Spinal cord (tissue), 10 donors: ENCODE measurements around the gene SIRPD. TPM values are rescaled to one million over a fixed set of nuclear protein-coding genes. Genes with fewer than 3 reads are reported as not detected.
"Not testable (repeated sequence)": the region's sequence is repeated elsewhere in the genome, so short reads cannot be mapped to it uniquely, and the experiment has no call there.

Source experiments
- DNase-seq, 6 donors: peaks; one replicate each; pipeline versions ENCODE4 v3.0.0 to v3.0.0-alpha.2; 2013 to 2015; ENCODE audit warnings: low spot score in 6 of 6, low read depth in 4 of 6
- H3K27ac ChIP-seq: one replicate; pipeline ENCODE4 v1.5.1; 2013; ENCODE audit warnings: low read depth, low read length, control low read depth
- H3K27me3 ChIP-seq: one replicate; pipeline ENCODE4 v1.6.1; 2013; ENCODE audit warnings: low read length; ENCODE audit not compliant: control insufficient read depth, insufficient read depth
- H3K36me3 ChIP-seq: one replicate; pipeline ENCODE4 v1.6.1; 2013; ENCODE audit warnings: low read length; ENCODE audit not compliant: control insufficient read depth, insufficient read depth
- H3K4me1 ChIP-seq: one replicate; pipeline ENCODE4 v1.6.1; 2013; ENCODE audit warnings: low read length; ENCODE audit not compliant: control insufficient read depth, insufficient read depth
- H3K4me3 ChIP-seq: one replicate; pipeline ENCODE4 v1.5.1; 2013; ENCODE audit warnings: low read depth, low read length, control low read depth
- H3K9me3 ChIP-seq: one replicate; pipeline ENCODE4 v1.6.1; 2013; ENCODE audit warnings: low read length; ENCODE audit not compliant: control insufficient read depth, insufficient read depth
- WGBS: methylation state at CpG from one replicate; pipeline ENCODE4 v1.1.5; 2013; ENCODE audit warnings: missing lambda C conversion rate; ENCODE audit not compliant: insufficient coverage; 5-methylcytosine and 5-hydroxymethylcytosine counted together
- polyA plus RNA-seq, 2 donors: library from polyadenylated mRNA; unstranded; fragments of 120-200 nt; gene quantifications; one replicate each; pipeline ENCODE4 v1.2.1, GENCODE V29; 2013; ENCODE audit not compliant: insufficient read length in 2 of 2
- total RNA-seq, 2 donors: library from RNA; depleted of rRNA in 1 of 2; stranded (reverse); fragments of 120-200 nt in 1 of 2; fragments of >200 nt in 1 of 2; gene quantifications; one replicate each; pipeline versions ENCODE4 v1.2.3 to v1.2.4, GENCODE V29; 2013 to 2014
- donor health status: healthy.

SIRPD gene
- total and polyA plus RNA-seq, 4 donors = not detected

GRCh38 chr20:1576003-1576402, 18.5 kb upstream of the SIRPD start:
- H3K27me3 ChIP-seq, H3K36me3 ChIP-seq, H3K9me3 ChIP-seq, H3K27ac ChIP-seq, H3K4me3 ChIP-seq, H3K4me1 ChIP-seq: not testable (repeated sequence)
- peak in 1 of 6 donors; percentile 0 for DNase-seq
- no CpG with 5 or more reads among the region's 1 CpG for WGBS

DNA sequence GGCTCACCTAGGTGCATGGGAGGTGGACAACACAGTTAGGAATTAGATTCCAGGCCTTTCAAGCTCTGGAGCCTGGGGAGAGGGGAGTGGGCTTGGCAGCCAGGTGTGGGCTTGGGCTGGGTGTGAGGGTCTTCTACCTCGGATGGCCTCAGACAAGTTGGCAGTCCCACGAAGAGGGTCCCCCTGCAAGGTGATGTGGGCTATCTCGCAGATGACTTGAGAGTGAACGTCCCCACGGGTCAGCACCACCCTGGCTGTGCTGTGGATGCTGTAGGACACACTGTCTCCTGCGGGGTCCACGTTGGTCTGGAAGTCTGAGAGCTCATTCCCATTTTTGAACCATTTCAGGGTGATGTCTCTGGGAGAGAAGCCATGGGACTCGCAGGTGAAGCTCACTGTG, 14.1 kb upstream of the SIRPD start:
- H3K4me3 ChIP-seq, H3K27ac ChIP-seq, H3K36me3 ChIP-seq, H3K4me1 ChIP-seq, H3K27me3 ChIP-seq, H3K9me3 ChIP-seq: not testable (repeated sequence)
- peak in 1 of 6 donors; percentile 0 for DNase-seq
- WGBS = 91% methylated on average over 8 of the region's 8 CpGs

- no peak overlapping the region for H3K4me3 ChIP-seq
- no peak overlapping the region for H3K27ac ChIP-seq
- peak in 1 of 6 donors; percentile 0 for DNase-seq
- H3K27me3 ChIP-seq = no peaks in the 10 kb centered on the region
- no peaks in the 10 kb centered on the region for H3K36me3 ChIP-seq
- H3K9me3 ChIP-seq = no peaks in the 10 kb centered on the region
- no peaks in the 10 kb centered on the region for H3K4me1 ChIP-seq
- 76% methylated on average over 7 of the region's 7 CpGs for WGBS
These were observed 11.9 kb upstream of the SIRPD start for GRCh38 chr20:1569415-1569881.

DNA sequence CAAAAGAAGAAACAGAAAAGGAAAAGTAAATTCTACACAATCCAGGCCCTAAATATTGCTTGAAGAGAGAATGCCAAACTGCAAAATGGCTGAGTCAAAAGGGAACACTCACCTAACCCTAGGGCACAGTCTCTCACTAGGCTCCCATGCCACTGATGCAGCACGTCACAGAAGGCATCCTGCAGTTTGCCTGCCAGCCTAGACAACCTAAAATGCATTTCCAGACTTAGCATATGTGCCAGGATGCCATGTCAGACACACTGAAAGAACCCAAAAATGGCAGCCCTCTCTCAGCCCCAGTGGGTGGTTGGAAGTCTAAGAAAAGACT, 10.6 kb upstream of the SIRPD start:
- DNase-seq = no peak
- Histone ChIP-seq H3K9me3 (no peaks in the 10 kb centered on the region), H3K4me1 (no peaks in the 10 kb centered on the region), H3K27ac (no peak overlapping the region), H3K27me3 (no peaks in the 10 kb centered on the region), H3K4me3 (no peak overlapping the region), H3K36me3 (no peaks in the 10 kb centered on the region)
- WGBS = no CpG with 5 or more reads among the region's 1 CpG

GRCh38 chr20:1567392-1568162, 10.1 kb upstream of the SIRPD start:
- Histone ChIP-seq H3K9me3 (no peaks in the 10 kb centered on the region), H3K36me3 (no peaks in the 10 kb centered on the region), H3K27ac (no peak overlapping the region), H3K27me3 (no peaks in the 10 kb centered on the region), H3K4me3 (no peak overlapping the region), H3K4me1 (no peaks in the 10 kb centered on the region)
- peak in 1 of 6 donors; percentile 0 for DNase-seq
- WGBS = 73% methylated on average over 4 of the region's 6 CpGs

GRCh38 chr20:1566701-1567100, 9.2 kb upstream of the SIRPD start:
- peak in 1 of 6 donors; percentile 0 for DNase-seq
- Histone ChIP-seq H3K4me1 (no peaks in the 10 kb centered on the region), H3K9me3 (no peaks in the 10 kb centered on the region), H3K27me3 (no peaks in the 10 kb centered on the region), H3K4me3 (no peak overlapping the region), H3K36me3 (no peaks in the 10 kb centered on the region), H3K27ac (no peak overlapping the region)
- no CpG with 5 or more reads among the region's 2 CpGs for WGBS

- no peaks in the 10 kb centered on the region for H3K4me1 ChIP-seq
- WGBS = 100% methylated on average over 2 of the region's 2 CpGs
- H3K27ac ChIP-seq = no peak overlapping the region
These were observed 8.0 kb upstream of the SIRPD start for GRCh38 chr20:1565461-1565860.

GRCh38 chr20:1563598-1563997, 6.1 kb upstream of the SIRPD start:
- H3K27me3 ChIP-seq = no peaks in the 10 kb centered on the region
- H3K4me1 ChIP-seq = no peaks in the 10 kb centered on the region
- WGBS = no CpG with 5 or more reads among the region's 2 CpGs
- no peaks in the 10 kb centered on the region for H3K9me3 ChIP-seq
- H3K27ac ChIP-seq = no peak overlapping the region
- H3K36me3 ChIP-seq = no peaks in the 10 kb centered on the region
- no peak for DNase-seq
- no peak overlapping the region for H3K4me3 ChIP-seq

More at GRCh38 chr20:1565461-1565860, 8.0 kb upstream of the SIRPD start:
- H3K4me3 ChIP-seq = no peak overlapping the region
- H3K27me3 ChIP-seq = no peaks in the 10 kb centered on the region
- DNase-seq = peak in 1 of 6 donors; percentile 0
- H3K9me3 ChIP-seq = no peaks in the 10 kb centered on the region
- no peaks in the 10 kb centered on the region for H3K36me3 ChIP-seq

GRCh38 chr20:1562622-1563021, 5.1 kb upstream of the SIRPD start:
- DNase-seq = no peak
- Histone ChIP-seq H3K4me3 (no peak overlapping the region), H3K36me3 (no peaks in the 10 kb centered on the region), H3K27ac (no peak overlapping the region), H3K27me3 (no peaks in the 10 kb centered on the region), H3K9me3 (no peaks in the 10 kb centered on the region), H3K4me1 (no peaks in the 10 kb centered on the region)
- WGBS = 69% methylated on average over 1 of the region's 2 CpGs

DNA sequence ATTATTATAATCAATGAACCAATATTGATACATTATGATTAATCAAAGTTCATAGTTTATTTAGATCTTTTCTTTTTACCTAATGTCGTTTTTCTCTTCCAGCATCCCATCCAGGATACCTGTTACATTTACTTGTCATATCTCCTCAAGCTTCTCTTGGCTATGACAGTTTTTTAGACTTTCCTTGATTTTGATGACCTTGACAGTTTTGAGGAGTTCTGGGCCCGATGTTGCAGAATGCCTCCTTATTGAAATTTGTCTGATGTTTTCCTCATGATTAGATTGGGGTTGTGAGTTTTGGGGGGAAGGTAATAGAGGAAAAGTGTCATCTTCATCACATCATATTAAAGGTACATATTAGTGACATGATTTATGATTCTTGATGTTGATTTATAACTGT, 3.8 kb upstream of the SIRPD start:
- WGBS = no CpG with 5 or more reads among the region's 2 CpGs

More for the DNA sequence above, 3.8 kb upstream of the SIRPD start:
- Histone ChIP-seq H3K36me3 (no peaks in the 10 kb centered on the region), H3K27me3 (no peaks in the 10 kb centered on the region), H3K27ac (no peak overlapping the region), H3K4me3 (no peak overlapping the region), H3K9me3 (no peaks in the 10 kb centered on the region), H3K4me1 (no peaks in the 10 kb centered on the region)
- no peak for DNase-seq
